ENCODE results near the gene BUB1B.
"Not testable (repeated sequence)": the region's sequence is repeated elsewhere in the genome, so short reads cannot be mapped to it uniquely, and the experiment has no call there.

Gene BUB1B

DNA sequence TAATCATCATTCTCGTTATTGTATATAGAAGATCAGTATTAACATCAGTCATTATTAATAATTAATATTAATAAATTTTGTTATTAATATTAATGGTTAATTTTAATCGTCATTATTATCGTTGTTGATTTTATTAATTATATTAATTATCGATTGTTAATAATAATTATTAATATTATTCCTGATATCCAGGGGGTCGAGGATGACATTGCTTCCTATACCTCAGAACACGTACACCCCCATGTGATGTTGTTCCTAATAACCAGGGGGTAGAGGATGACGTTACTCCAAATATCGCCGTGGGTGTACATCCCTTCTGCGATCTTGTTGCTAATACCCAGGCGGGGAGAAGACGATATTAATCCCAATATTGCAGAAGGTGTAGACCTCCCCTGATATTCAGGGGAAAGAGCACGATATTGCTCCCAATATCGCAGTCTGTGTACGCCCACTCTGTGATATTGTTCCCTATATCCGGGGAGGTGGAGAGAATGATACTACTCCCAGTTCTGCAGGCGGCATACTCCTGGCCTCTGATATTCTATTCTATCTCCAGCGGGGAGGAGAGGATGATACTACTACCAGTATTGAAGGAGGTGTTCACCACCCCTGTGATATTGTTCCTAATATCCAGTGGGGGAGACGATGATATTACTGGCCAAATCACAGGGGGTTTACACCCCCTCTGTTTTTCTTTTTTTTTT lies 29.9 kb upstream of the BUB1B start:
- Histone ChIP-seq H3K9me2 (replicated peaks; ENCODE audit: insufficient read depth, low read length) (no peaks in the 10 kb centered on the region), H3K79me2 (ENCODE audit: low read length) (no peaks in the 10 kb centered on the region), H3K4me2 (ENCODE audit: low read depth, low read length) (no peak overlapping the region), H3K36me3 (replicated peaks; ENCODE audit: insufficient read depth, low read length) (no peaks in the 10 kb centered on the region), H2AFZ (ENCODE audit: low read length) (no peak overlapping the region), H4K20me1 (ENCODE audit: insufficient read depth, low read length) (no peaks in the 10 kb centered on the region), H3K4me3 (ENCODE audit: low read length) (no peak overlapping the region), H3K9me3 (replicated peaks; ENCODE audit: insufficient read depth, low read length) (no peaks in the 10 kb centered on the region), H3K9ac (ENCODE audit: low read length) (no peak overlapping the region), H3K4me1 (ENCODE audit: low read length) (no peaks in the 10 kb centered on the region), H3K27me3 (replicated peaks; ENCODE audit: insufficient read depth, low read length) (no peaks in the 10 kb centered on the region), H3K27ac (ENCODE audit: low read length) (no peak overlapping the region), H3F3A (ENCODE audit: insufficient read depth, low read length) (no peaks in the 10 kb centered on the region)
- DNase-seq: no peak
- TF ChIP-seq EZH2phosphoT487 (IDR thresholded peaks at IDR 0.05; ENCODE audit: low read length): no peak
- TF ChIP-seq EZH2 (optimal IDR thresholded peaks at IDR 0.05; ENCODE audit: low read depth, low read length): no peak
- TF ChIP-seq, protein P1, sequence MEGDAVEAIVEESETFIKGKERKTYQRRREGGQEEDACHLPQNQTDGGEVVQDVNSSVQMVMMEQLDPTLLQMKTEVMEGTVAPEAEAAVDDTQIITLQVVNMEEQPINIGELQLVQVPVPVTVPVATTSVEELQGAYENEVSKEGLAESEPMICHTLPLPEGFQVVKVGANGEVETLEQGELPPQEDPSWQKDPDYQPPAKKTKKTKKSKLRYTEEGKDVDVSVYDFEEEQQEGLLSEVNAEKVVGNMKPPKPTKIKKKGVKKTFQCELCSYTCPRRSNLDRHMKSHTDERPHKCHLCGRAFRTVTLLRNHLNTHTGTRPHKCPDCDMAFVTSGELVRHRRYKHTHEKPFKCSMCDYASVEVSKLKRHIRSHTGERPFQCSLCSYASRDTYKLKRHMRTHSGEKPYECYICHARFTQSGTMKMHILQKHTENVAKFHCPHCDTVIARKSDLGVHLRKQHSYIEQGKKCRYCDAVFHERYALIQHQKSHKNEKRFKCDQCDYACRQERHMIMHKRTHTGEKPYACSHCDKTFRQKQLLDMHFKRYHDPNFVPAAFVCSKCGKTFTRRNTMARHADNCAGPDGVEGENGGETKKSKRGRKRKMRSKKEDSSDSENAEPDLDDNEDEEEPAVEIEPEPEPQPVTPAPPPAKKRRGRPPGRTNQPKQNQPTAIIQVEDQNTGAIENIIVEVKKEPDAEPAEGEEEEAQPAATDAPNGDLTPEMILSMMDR (IDR thresholded peaks at IDR 0.05; ENCODE audit: low read length): no peak

DNA sequence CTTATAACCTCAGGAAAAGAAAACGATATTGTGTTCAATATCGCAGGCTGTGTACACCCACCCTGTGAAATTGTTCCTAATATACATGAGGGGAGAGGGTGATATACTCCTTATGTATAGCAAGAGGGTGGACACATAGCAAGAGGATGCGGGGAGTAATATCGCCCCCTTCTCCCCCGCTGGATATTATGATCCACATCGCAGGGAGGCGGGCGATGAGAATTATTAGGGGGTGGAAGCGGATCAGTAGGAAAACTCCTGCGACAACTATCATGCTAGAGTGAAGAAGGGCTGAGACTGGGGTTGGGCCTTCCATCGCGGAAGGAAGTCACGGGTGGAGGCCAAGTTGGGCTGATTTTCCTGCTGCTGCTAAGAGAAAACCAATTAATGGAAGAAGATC lies 27.3 kb upstream of the BUB1B start:
- Histone ChIP-seq H3K4me3 (ENCODE audit: low read length) (no peak overlapping the region), H4K20me1 (ENCODE audit: insufficient read depth, low read length) (no peaks in the 10 kb centered on the region), H3K9me2 (replicated peaks; ENCODE audit: insufficient read depth, low read length) (no peaks in the 10 kb centered on the region), H3K36me3 (replicated peaks; ENCODE audit: insufficient read depth, low read length) (no peaks in the 10 kb centered on the region), H3K27me3 (replicated peaks; ENCODE audit: insufficient read depth, low read length) (no peaks in the 10 kb centered on the region), H3K27ac (ENCODE audit: low read length) (no peak overlapping the region), H3F3A (ENCODE audit: insufficient read depth, low read length) (no peaks in the 10 kb centered on the region), H3K79me2 (ENCODE audit: low read length) (no peaks in the 10 kb centered on the region), H3K9ac (ENCODE audit: low read length) (no peak overlapping the region), H2AFZ (ENCODE audit: low read length) (no peak overlapping the region), H3K9me3 (replicated peaks; ENCODE audit: insufficient read depth, low read length) (no peaks in the 10 kb centered on the region), H3K4me2 (ENCODE audit: low read depth, low read length) (no peak overlapping the region), H3K4me1 (ENCODE audit: low read length) (no peaks in the 10 kb centered on the region)
- TF ChIP-seq EZH2 (optimal IDR thresholded peaks at IDR 0.05; ENCODE audit: low read depth, low read length) (no peak), EZH2phosphoT487 (IDR thresholded peaks at IDR 0.05; ENCODE audit: low read length) (no peak)
- TF ChIP-seq, protein P1 (IDR thresholded peaks at IDR 0.05; ENCODE audit: low read length): no peak
- no peak for DNase-seq

DNA sequence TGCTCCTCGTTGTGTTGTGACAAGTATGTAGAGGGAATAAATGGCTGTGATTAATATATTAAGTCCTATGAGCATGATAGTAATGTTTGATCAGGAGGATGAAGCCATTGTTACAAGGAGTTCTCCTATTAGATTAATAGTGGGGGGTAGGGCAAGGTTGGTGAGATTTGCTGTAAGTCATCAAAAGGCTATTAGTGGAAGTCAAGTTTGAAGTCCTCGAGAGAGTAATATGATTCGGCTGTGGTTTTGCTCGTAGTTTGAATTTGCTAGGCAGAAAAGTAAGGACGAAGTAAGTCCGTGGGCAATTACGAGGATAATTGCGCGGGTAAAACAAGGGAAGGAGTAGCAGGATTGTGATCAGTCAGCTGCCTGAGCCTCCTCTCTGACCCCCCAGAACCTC lies 26.0 kb upstream of the BUB1B start:
- TF ChIP-seq EZH2 (optimal IDR thresholded peaks at IDR 0.05; ENCODE audit: low read depth, low read length): no peak
- no peaks in the 10 kb centered on the region for H3F3A ChIP-seq (ENCODE audit: insufficient read depth, low read length)

DNA sequence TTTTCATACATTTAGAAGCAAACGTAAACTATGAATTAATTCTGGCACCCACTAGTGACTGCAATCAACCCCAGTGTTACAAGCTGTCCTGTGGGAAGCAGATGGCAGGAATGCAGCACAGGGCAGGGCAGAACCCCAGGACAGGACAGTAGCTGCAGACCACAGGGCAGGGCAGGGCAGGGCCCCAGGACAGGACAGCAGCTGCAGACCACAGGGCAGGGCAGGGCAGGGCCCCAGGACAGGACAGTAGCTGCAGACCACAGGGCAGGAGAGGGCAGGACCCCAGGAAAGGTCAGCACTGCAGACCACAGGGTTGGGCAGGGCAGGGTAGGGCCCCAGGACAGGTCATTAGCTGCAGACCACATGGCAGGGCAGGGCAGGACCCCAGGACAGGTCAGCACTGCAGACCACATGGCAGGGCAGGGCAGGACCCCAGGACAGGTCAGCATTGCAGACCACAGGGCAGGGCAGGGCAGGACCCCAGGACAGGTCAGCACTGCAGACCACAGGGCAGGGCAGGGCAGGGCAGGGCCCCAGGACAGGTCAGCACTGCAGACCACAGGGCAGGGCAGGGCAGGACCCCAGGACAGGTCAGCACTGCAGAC lies 24.9 kb upstream of the BUB1B start:
- H2AFZ ChIP-seq (ENCODE audit: low read length); H3K36me3 ChIP-seq (replicated peaks; ENCODE audit: insufficient read depth, low read length); H3F3A ChIP-seq (ENCODE audit: insufficient read depth, low read length); DNase-seq; H4K20me1 ChIP-seq (ENCODE audit: insufficient read depth, low read length); H3K4me3 ChIP-seq (ENCODE audit: low read length); H3K9me2 ChIP-seq (replicated peaks; ENCODE audit: insufficient read depth, low read length); H3K27ac ChIP-seq (ENCODE audit: low read length); H3K4me2 ChIP-seq (ENCODE audit: low read depth, low read length); H3K4me1 ChIP-seq (ENCODE audit: low read length); H3K79me2 ChIP-seq (ENCODE audit: low read length); H3K27me3 ChIP-seq (replicated peaks; ENCODE audit: insufficient read depth, low read length); H3K9ac ChIP-seq (ENCODE audit: low read length); H3K9me3 ChIP-seq (replicated peaks; ENCODE audit: insufficient read depth, low read length): not testable (repeated sequence)

More for the DNA sequence above, 26.0 kb upstream of the BUB1B start:
- H3K4me2 ChIP-seq (ENCODE audit: low read depth, low read length): no peak overlapping the region
- no peaks in the 10 kb centered on the region for H3K9me2 ChIP-seq (replicated peaks; ENCODE audit: insufficient read depth, low read length)
- DNase-seq: no peak
- no peaks in the 10 kb centered on the region for H3K27me3 ChIP-seq (replicated peaks; ENCODE audit: insufficient read depth, low read length)
- no peak overlapping the region for H2AFZ ChIP-seq (ENCODE audit: low read length)
- H4K20me1 ChIP-seq (ENCODE audit: insufficient read depth, low read length): no peaks in the 10 kb centered on the region
- no peaks in the 10 kb centered on the region for H3K4me1 ChIP-seq (ENCODE audit: low read length)
- no peaks in the 10 kb centered on the region for H3K36me3 ChIP-seq (replicated peaks; ENCODE audit: insufficient read depth, low read length)
- H3K4me3 ChIP-seq (ENCODE audit: low read length): no peak overlapping the region
- H3K79me2 ChIP-seq (ENCODE audit: low read length): no peaks in the 10 kb centered on the region
- H3K9me3 ChIP-seq (replicated peaks; ENCODE audit: insufficient read depth, low read length): no peaks in the 10 kb centered on the region
- no peak overlapping the region for H3K27ac ChIP-seq (ENCODE audit: low read length)
- no peak overlapping the region for H3K9ac ChIP-seq (ENCODE audit: low read length)

Data from MM.1S (cell line).